ENCODE data around the gene GPR180. TPM values are rescaled to one million over a fixed set of nuclear protein-coding genes. Genes with fewer than 3 reads are reported as not detected.

The GPR180 gene
- 8.2 and 9.8 TPM in 2 replicates for total RNA-seq

DNA sequence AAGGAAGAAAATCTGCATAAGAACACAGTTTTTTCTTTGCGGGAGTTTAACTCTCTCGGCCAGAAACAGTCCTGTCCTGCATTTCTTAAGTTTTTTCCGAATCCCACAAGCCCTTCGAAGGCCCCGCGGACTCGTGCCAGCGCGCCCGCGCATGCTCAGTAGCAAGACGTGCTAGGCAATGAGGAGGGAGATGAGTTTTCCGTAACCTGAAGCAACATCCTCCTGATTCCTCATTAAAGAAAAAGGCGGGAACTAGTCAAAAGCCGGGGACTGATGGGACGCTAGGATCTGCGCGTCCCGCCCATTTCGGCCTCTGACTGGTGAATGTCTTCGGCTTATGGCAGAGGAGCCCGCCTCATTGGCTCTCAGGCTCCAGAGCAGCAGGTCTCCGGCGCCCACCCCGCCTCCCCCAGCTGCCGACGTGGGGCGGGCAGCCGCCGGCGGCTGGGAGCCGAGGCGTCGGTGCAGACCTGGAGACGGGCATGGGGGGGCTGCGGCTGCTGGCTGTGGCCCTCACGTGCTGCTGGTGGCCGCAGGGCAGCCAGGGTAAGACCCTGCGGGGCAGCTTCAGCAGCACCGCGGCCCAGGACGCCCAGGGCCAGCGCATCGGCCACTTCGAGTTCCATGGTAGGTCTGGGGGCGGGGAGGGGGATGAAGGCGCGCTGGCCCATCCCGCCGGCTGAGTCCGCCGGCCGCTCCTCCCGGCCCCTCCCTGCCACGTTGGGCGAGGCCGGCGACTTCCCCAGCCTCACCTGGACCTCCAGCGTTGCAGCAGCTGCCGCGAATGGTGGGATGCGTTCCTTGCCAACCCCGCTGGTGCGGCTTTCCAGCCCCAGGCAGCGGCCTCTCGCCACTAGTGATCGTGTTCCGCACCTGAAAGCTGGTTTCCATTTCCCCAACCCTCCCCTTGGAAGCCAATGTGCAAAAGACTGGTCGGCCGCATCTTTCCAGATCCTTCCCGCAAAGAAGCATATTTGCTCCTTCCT is at the start of gene GPR180:
Gene GPR180 (plus strand): TSS at position 412 of the 986 bp plus-strand sequence. CDS start 71 bp downstream, at position 483.
- peak; percentile 95 for DNase-seq (ENCODE audit: low read depth)
- H3K4me3 ChIP-seq (ENCODE audit: low read depth, low read length): peak within 1 kb of the TSS; percentile 94
- TF ChIP-seq, protein P1, sequence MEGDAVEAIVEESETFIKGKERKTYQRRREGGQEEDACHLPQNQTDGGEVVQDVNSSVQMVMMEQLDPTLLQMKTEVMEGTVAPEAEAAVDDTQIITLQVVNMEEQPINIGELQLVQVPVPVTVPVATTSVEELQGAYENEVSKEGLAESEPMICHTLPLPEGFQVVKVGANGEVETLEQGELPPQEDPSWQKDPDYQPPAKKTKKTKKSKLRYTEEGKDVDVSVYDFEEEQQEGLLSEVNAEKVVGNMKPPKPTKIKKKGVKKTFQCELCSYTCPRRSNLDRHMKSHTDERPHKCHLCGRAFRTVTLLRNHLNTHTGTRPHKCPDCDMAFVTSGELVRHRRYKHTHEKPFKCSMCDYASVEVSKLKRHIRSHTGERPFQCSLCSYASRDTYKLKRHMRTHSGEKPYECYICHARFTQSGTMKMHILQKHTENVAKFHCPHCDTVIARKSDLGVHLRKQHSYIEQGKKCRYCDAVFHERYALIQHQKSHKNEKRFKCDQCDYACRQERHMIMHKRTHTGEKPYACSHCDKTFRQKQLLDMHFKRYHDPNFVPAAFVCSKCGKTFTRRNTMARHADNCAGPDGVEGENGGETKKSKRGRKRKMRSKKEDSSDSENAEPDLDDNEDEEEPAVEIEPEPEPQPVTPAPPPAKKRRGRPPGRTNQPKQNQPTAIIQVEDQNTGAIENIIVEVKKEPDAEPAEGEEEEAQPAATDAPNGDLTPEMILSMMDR (conservative IDR thresholded peaks at IDR 0.05; ENCODE audit: low read depth, low read length): no peak

DNA sequence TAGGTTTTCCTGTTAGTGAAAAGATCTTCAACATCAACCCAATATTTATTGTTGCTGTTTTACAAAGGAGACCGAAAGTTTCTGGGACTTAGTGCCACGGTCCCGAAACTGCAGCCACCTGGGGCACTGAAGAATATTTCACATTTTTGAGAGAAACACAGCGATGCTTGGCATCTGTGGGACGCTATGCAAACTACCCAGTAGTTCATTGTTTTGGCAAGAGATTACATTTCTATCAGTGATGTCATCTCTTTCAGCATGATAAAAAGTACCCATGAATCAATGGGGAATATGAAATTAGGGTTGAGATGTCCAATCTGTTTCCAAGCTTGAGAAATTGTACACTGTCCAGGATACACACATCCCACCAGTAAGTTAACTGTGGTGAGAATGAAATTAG is 49.6 kb upstream of the GPR180 start:
- no peak for DNase-seq (ENCODE audit: low read depth)
- no peak overlapping the region for H3K4me3 ChIP-seq (ENCODE audit: low read depth, low read length)
- TF ChIP-seq, protein P1 (conservative IDR thresholded peaks at IDR 0.05; ENCODE audit: low read depth, low read length): no peak

DNA sequence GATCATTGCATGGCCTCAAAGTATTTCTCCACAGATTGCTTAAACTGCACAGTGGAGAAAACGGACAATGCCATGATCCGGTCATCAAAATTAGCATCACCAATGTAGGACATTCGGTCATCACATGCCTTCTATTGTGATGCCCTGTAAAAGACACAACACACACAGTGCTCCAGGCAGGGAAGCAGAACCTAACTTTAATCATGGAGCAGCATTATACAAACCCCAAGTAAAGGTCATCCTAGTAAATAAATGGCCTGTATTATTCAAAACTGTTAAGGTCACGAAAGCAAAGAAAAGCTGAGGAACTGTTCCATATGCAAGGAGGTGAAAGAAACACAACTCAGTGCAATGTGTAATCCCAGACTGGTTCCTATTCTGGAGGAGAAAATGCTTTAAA is 47.9 kb upstream of the GPR180 start:
- DNase-seq (ENCODE audit: low read depth): no peak
- H3K4me3 ChIP-seq (ENCODE audit: low read depth, low read length): no peak overlapping the region
- TF ChIP-seq, protein P1 (conservative IDR thresholded peaks at IDR 0.05; ENCODE audit: low read depth, low read length): no peak

DNA sequence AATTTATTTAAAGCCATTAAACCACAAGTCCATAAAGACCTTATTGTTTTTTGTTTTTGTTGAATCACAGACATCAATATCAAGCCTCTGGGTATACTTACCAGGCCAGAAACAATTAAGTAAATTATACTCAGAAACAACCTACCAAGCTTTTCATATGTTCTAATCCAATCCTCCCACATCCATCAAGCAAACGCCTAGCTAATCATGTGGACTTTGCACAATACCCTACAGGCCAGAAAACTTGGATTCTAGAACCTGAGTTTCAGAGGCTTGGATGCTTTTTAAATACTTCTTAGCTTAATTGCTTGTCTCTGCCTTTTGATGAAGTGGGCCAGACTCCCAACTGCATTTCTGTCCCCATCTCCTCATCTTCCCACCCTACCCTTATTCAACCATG is 45.6 kb upstream of the GPR180 start:
- DNase-seq (ENCODE audit: low read depth): no peak
- TF ChIP-seq, protein P1 (conservative IDR thresholded peaks at IDR 0.05; ENCODE audit: low read depth, low read length): no peak
- H3K4me3 ChIP-seq (ENCODE audit: low read depth, low read length): no peak overlapping the region

DNA sequence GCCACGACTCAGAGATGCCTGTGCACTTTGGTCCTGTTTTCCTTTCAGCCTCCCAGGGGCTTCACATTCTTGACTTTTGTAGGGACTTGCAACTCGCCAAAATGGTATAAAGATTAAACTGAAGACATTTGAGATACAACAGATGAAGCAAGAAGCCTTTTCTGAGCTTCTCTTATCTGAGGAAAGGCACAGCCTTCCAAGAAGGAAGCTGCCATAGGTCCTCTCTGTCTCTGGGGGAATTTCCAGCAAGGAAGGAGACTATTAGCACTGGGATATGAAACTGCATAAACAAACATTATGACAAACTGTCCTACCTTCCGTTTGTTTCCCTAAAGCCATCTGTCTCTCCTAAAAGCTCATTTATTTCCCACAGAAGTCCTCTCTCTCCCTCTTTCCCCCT is 45.0 kb upstream of the GPR180 start:
- TF ChIP-seq, protein P1 (conservative IDR thresholded peaks at IDR 0.05; ENCODE audit: low read depth, low read length): no peak

DNA sequence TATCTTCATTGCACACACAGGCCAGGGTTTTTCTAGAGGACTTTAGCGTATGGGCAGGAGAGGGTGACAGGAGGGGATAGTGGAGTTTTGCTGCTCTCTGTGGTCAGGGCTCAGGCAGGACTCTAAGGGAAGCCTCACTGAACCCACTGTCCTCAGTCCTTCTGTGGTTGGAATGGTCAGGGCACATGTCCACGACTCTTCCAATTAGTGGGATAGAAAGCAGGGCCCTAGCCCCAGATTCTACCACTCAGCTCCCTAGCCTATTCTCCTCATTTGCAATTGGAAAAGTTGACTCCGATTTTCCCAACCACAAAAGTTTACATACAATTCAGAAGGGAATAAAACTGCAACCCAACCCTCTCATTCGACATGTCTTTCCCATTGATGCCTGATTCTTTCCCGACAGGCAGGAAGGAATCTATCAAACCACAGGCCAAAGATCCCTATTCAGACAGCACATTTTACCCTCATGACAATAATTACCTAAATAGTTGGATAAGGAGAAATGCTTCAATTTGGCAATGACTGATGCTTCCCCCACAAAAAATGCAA is 43.9 kb upstream of the GPR180 start:
- H3K4me3 ChIP-seq (ENCODE audit: low read depth, low read length): no peak overlapping the region
- TF ChIP-seq, protein P1 (conservative IDR thresholded peaks at IDR 0.05; ENCODE audit: low read depth, low read length): no peak
- no peak for DNase-seq (ENCODE audit: low read depth)

More for the DNA sequence above, 45.0 kb upstream of the GPR180 start:
- DNase-seq (ENCODE audit: low read depth): no peak
- no peak overlapping the region for H3K4me3 ChIP-seq (ENCODE audit: low read depth, low read length)
